Chondrocyte (in vitro differentiated cells): ENCODE results near the gene BCL2L15. TPM values are rescaled to one million over a fixed set of nuclear protein-coding genes. Genes with fewer than 3 reads are reported as not detected.
"Not testable (repeated sequence)": the region's sequence is repeated elsewhere in the genome, so short reads cannot be mapped to it uniquely, and the experiment has no call there.

Experiments used
- DNase-seq: peaks from one replicate; pipeline ENCODE4 v3.0.0; 2021; ENCODE audit warnings: mixed read lengths, low spot score
- H3K27ac Mint-ChIP-seq: one replicate; pipeline ENCODE4 v1.8.0; 2021; ENCODE audit warnings: mild to moderate bottlenecking, moderate library complexity, mixed read lengths; ENCODE audit not compliant: unreplicated experiment
- H3K27me3 Mint-ChIP-seq: 2 replicates; pipeline ENCODE4 v1.8.0; 2021; ENCODE audit warnings: low read depth, mixed read lengths
- H3K36me3 Mint-ChIP-seq: 2 replicates; pipeline ENCODE4 v1.8.0; 2021; ENCODE audit warnings: low read depth, mixed read lengths
- H3K4me1 Mint-ChIP-seq: 2 replicates; pipeline ENCODE4 v1.8.0; 2021; ENCODE audit warnings: low read depth, mild to moderate bottlenecking, mixed read lengths
- H3K4me3 Mint-ChIP-seq: one replicate; pipeline ENCODE4 v1.8.0; 2021; ENCODE audit warnings: mild to moderate bottlenecking, moderate library complexity, mixed read lengths; ENCODE audit not compliant: unreplicated experiment
- H3K9me3 Mint-ChIP-seq: 2 replicates; pipeline ENCODE4 v1.8.0; 2021; ENCODE audit warnings: low read depth, mixed read lengths
- CTCF ChIP-seq: fragments of 200-600 bp; sonication (generic); IDR thresholded peaks from 2 replicates; pipeline ENCODE4 v1.5.0; 2021; ENCODE audit warnings: antibody characterized with exemption, mild to moderate bottlenecking, moderate library complexity
- total RNA-seq: library from RNA; stranded (reverse); gene quantifications from 3 replicates; pipeline ENCODE4 v1.2.1, GENCODE V29; 2021

Gene BCL2L15
- total RNA-seq, 1 donor from 2014 or later, result 0.17 TPM

GRCh38 chr1:113858418-113858817 lies 29.0 kb downstream of the BCL2L15 start:
- Mint-ChIP-seq H3K9me3 (no peaks in the 10 kb centered on the region), H3K27ac (no peak overlapping the region), H3K27me3 (no peaks in the 10 kb centered on the region), H3K36me3 (no peaks in the 10 kb centered on the region), H3K4me1 (peaks cover 33% of the 10 kb centered on the region), H3K4me3 (no peak overlapping the region)
- no peak for TF ChIP-seq CTCF
- DNase-seq, result no peak

GRCh38 chr1:113857776-113858175 lies 29.6 kb downstream of the BCL2L15 start:
- Mint-ChIP-seq H3K9me3 (no peaks in the 10 kb centered on the region), H3K4me1 (peaks cover 33% of the 10 kb centered on the region), H3K27ac (no peak overlapping the region), H3K36me3 (no peaks in the 10 kb centered on the region), H3K27me3 (no peaks in the 10 kb centered on the region), H3K4me3 (no peak overlapping the region)
- no peak for DNase-seq
- TF ChIP-seq CTCF, result no peak

- Mint-ChIP-seq H3K4me1 (peaks cover 26% of the 10 kb centered on the region), H3K9me3 (no peaks in the 10 kb centered on the region), H3K36me3 (no peaks in the 10 kb centered on the region)
Observed at GRCh38 chr1:113856401-113856790, 31.0 kb downstream of the BCL2L15 start.

GRCh38 chr1:113855630-113856400 lies 31.6 kb downstream of the BCL2L15 start:
- no peak for DNase-seq
- H3K27me3 Mint-ChIP-seq, result no peaks in the 10 kb centered on the region
- peaks cover 22% of the 10 kb centered on the region for H3K4me1 Mint-ChIP-seq
- TF ChIP-seq CTCF, result no peak
- H3K27ac Mint-ChIP-seq, result no peak overlapping the region
- H3K9me3 Mint-ChIP-seq, result no peaks in the 10 kb centered on the region
- no peaks in the 10 kb centered on the region for H3K36me3 Mint-ChIP-seq
- no peak overlapping the region for H3K4me3 Mint-ChIP-seq

More at GRCh38 chr1:113856401-113856790, 31.0 kb downstream of the BCL2L15 start:
- DNase-seq, result no peak
- H3K4me3 Mint-ChIP-seq, result no peak overlapping the region
- peak overlapping the region; percentile 49 for H3K27ac Mint-ChIP-seq
- no peak for TF ChIP-seq CTCF
- no peaks in the 10 kb centered on the region for H3K27me3 Mint-ChIP-seq

- DNase-seq, result no peak
- no peak for TF ChIP-seq CTCF
- Mint-ChIP-seq H3K4me3 (no peak overlapping the region), H3K27me3 (no peaks in the 10 kb centered on the region), H3K4me1 (peaks cover 10% of the 10 kb centered on the region), H3K27ac (no peak overlapping the region), H3K36me3 (no peaks in the 10 kb centered on the region), H3K9me3 (no peaks in the 10 kb centered on the region)
Observed at GRCh38 chr1:113854234-113854633, 33.1 kb downstream of the BCL2L15 start.

- not testable (repeated sequence) for H3K9me3 Mint-ChIP-seq, H3K36me3 Mint-ChIP-seq, H3K27me3 Mint-ChIP-seq, H3K27ac Mint-ChIP-seq, H3K4me3 Mint-ChIP-seq, DNase-seq
- H3K4me1 Mint-ChIP-seq, result peaks cover 10% of the 10 kb centered on the region
Observed at GRCh38 chr1:113852694-113853093, 34.7 kb downstream of the BCL2L15 start.
